Left ventricle myocardium superior (tissue), 1 donor: ENCODE results near the gene FRMD4A. TPM values are rescaled to one million over a fixed set of nuclear protein-coding genes. Genes with fewer than 3 reads are reported as not detected.

Source experiments
- ATAC-seq: fragments of 200-7000 bp; cut with Tn5 transposase; one replicate; pipeline ENCODE4 v1.9.1; 2020; ENCODE audit warnings: mild to moderate bottlenecking, moderate library complexity
- DNase-seq: peaks from one replicate; pipeline ENCODE4 v3.0.0-alpha.2; 2020
- intact Hi-C: fragments of 100-400 bp; cut with micrococcal nuclease; formaldehyde crosslinking; loops from one replicate; pipeline ENCODE4 v1.11.0; 2022
- total RNA-seq: library from RNA; stranded (reverse); fragmentation: NEBNext Ultra II Directional; extraction: Animal tissue kit (Norgen Biotek cat#: 25700); gene quantifications from one replicate; pipeline ENCODE4 v1.2.1, GENCODE V29; 2021
- donor health status: DM: no; HTN: yes; CAD: no; lungs with severe emphysema.

FRMD4A gene
- total RNA-seq, 1 donor from 2014 or later, result 43.3 TPM

GRCh38 chr10:14131261-14131960 lies 199.3 kb downstream of the FRMD4A start:
- intact Hi-C loops, result no loop called here
- no peak for DNase-seq
- ATAC-seq, result no peak

- intact Hi-C loops, result no loop called here
- ATAC-seq (no peak), DNase-seq (no peak)
These were observed 201.0 kb downstream of the FRMD4A start for GRCh38 chr10:14129770-14130169.

GRCh38 chr10:14128519-14128918 lies 202.2 kb downstream of the FRMD4A start:
- intact Hi-C loops, result no loop called here
- DNase-seq (no peak), ATAC-seq (no peak)

GRCh38 chr10:14126697-14127440 lies 203.9 kb downstream of the FRMD4A start:
- intact Hi-C loops, result no loop called here
- ATAC-seq (no peak), DNase-seq (no peak)

GRCh38 chr10:14125564-14125963 lies 205.2 kb downstream of the FRMD4A start:
- ATAC-seq (no peak), DNase-seq (no peak)
- intact Hi-C loops, result no loop called here

- no peak for DNase-seq
- ATAC-seq, result no peak
- intact Hi-C loops, result no loop called here
These were observed 205.8 kb downstream of the FRMD4A start for GRCh38 chr10:14124941-14125340.

GRCh38 chr10:14123139-14123538 lies 207.6 kb downstream of the FRMD4A start:
- ATAC-seq (no peak), DNase-seq (no peak)
- intact Hi-C loops, result no loop called here

GRCh38 chr10:14120812-14121211 lies 209.9 kb downstream of the FRMD4A start:
- ATAC-seq, result no peak
- intact Hi-C loops, result no loop called here
- no peak for DNase-seq

- intact Hi-C loops, result no loop called here
- no peak for DNase-seq
- ATAC-seq, result no peak
These were observed 211.8 kb downstream of the FRMD4A start for GRCh38 chr10:14118953-14119352.

GRCh38 chr10:14116837-14117236 lies 213.9 kb downstream of the FRMD4A start:
- intact Hi-C loops, result no loop called here
- DNase-seq (no peak), ATAC-seq (no peak)

GRCh38 chr10:14116021-14116420 lies 214.7 kb downstream of the FRMD4A start:
- DNase-seq (no peak), ATAC-seq (no peak)
- intact Hi-C loops, result no loop called here

- DNase-seq, result no peak
- intact Hi-C loops, result no loop called here
- ATAC-seq, result no peak
These were observed 215.9 kb downstream of the FRMD4A start for GRCh38 chr10:14114791-14115190.

GRCh38 chr10:14112056-14112455 lies 218.7 kb downstream of the FRMD4A start:
- no peak for ATAC-seq
- no peak for DNase-seq
- intact Hi-C loops, result no loop called here

- intact Hi-C loops, result no loop called here
- DNase-seq (no peak), ATAC-seq (no peak)
These were observed 219.5 kb downstream of the FRMD4A start for GRCh38 chr10:14111208-14111607.

GRCh38 chr10:14106828-14107227 lies 223.9 kb downstream of the FRMD4A start:
- intact Hi-C loops, result no loop called here
- ATAC-seq (no peak), DNase-seq (no peak)

- ATAC-seq, result no peak
- DNase-seq, result no peak
- intact Hi-C loops, result no loop called here
These were observed 228.7 kb downstream of the FRMD4A start for GRCh38 chr10:14102056-14102455.

- DNase-seq, result no peak
- intact Hi-C loops, result no loop called here
These were observed 230.8 kb downstream of the FRMD4A start for GRCh38 chr10:14099885-14100284.

GRCh38 chr10:14093730-14094484 lies 236.8 kb downstream of the FRMD4A start:
- intact Hi-C loops, result no loop called here
- DNase-seq, result no peak
- peak; percentile 43 for ATAC-seq

More at GRCh38 chr10:14099885-14100284, 230.8 kb downstream of the FRMD4A start:
- ATAC-seq, result no peak

- no peak for ATAC-seq
- intact Hi-C loops, result no loop called here
These were observed 237.9 kb downstream of the FRMD4A start for GRCh38 chr10:14092799-14093198.

More at GRCh38 chr10:14092799-14093198, 237.9 kb downstream of the FRMD4A start:
- DNase-seq, result no peak
